PC-3 (cell line): Measurements from ENCODE around the gene OPRM1.

ENCODE experiments used
- EZH2 ChIP-seq: fragments of 300-600 bp; sonication (generic); IDR thresholded peaks from one replicate; pipeline ENCODE4 v1.6.1; 2017; ENCODE audit warnings: antibody characterized with exemption, mild to moderate bottlenecking, low read length; ENCODE audit not compliant: unreplicated experiment
- EZH2phosphoT487 ChIP-seq: fragments of 300-600 bp; sonication (generic); IDR thresholded peaks from 2 replicates; pipeline ENCODE4 v1.6.1; 2018; ENCODE audit warnings: mild to moderate bottlenecking, antibody characterized with exemption, low read length, borderline replicate concordance
- TF ChIP-seq, protein P1 (sequence below): fragments of 300-600 bp; sonication (generic); conservative IDR thresholded peaks from 2 replicates; pipeline ENCODE4 v1.5.1; 2017; ENCODE audit warnings: antibody characterized with exemption, low read depth, mild to moderate bottlenecking, low read length

DNA sequence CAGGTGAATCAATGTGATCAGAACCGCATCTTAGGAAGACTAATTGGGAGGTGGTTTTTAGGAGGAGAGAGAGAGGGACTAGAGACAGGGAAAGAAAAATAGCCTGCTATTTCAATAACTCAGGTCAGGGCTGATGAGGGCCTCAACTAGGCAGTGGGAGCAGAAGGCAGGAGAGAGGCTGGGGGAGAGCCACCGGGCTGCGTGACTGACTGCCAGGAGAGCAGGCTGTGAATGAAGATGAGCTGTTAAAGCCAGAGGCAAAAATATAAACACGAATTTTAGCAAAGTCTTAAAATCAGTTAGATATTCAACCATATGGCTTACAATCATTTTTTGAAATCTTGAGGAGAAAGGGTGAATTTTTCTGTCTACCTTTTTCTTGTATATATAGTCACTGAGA, 168.0 kb downstream of the OPRM1 start:
- TF ChIP-seq, protein P1, sequence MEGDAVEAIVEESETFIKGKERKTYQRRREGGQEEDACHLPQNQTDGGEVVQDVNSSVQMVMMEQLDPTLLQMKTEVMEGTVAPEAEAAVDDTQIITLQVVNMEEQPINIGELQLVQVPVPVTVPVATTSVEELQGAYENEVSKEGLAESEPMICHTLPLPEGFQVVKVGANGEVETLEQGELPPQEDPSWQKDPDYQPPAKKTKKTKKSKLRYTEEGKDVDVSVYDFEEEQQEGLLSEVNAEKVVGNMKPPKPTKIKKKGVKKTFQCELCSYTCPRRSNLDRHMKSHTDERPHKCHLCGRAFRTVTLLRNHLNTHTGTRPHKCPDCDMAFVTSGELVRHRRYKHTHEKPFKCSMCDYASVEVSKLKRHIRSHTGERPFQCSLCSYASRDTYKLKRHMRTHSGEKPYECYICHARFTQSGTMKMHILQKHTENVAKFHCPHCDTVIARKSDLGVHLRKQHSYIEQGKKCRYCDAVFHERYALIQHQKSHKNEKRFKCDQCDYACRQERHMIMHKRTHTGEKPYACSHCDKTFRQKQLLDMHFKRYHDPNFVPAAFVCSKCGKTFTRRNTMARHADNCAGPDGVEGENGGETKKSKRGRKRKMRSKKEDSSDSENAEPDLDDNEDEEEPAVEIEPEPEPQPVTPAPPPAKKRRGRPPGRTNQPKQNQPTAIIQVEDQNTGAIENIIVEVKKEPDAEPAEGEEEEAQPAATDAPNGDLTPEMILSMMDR = no peak
- TF ChIP-seq EZH2phosphoT487 (no peak), EZH2 (no peak)
